HG03095 (cell line): ENCODE measurements around the gene TC2N.
"Not testable (repeated sequence)": the region's sequence is repeated elsewhere in the genome, so short reads cannot be mapped to it uniquely, and the experiment has no call there.

Experiments
- ATAC-seq: cut with Tn5 transposase; IDR thresholded peaks from one replicate; pipeline ENCODE4 v1.9.1; 2021; ENCODE audit warnings: moderate library complexity; ENCODE audit not compliant: unreplicated experiment

Gene TC2N

GRCh38 chr14:91889477-91890211 lies 22.3 kb upstream of the TC2N start:
- no peak for ATAC-seq

GRCh38 chr14:91888641-91889476 lies 21.5 kb upstream of the TC2N start:
- ATAC-seq, result no peak

GRCh38 chr14:91886961-91887360 lies 19.6 kb upstream of the TC2N start:
- no peak for ATAC-seq

- ATAC-seq, result no peak
Observed at GRCh38 chr14:91885839-91886238, 18.5 kb upstream of the TC2N start.

- ATAC-seq, result no peak
Observed at GRCh38 chr14:91885113-91885712, 17.9 kb upstream of the TC2N start.

- ATAC-seq, result no peak
Observed at GRCh38 chr14:91884664-91885063, 17.3 kb upstream of the TC2N start.

- ATAC-seq, result no peak
Observed at GRCh38 chr14:91883753-91884152, 16.4 kb upstream of the TC2N start.

- no peak for ATAC-seq
Observed at GRCh38 chr14:91882776-91883175, 15.4 kb upstream of the TC2N start.

- no peak for ATAC-seq
Observed at GRCh38 chr14:91882369-91882768, 15.0 kb upstream of the TC2N start.

GRCh38 chr14:91879196-91879595 lies 11.9 kb upstream of the TC2N start:
- no peak for ATAC-seq

- ATAC-seq, result no peak
Observed at GRCh38 chr14:91878274-91878673, 10.9 kb upstream of the TC2N start.

- no peak for ATAC-seq
Observed at GRCh38 chr14:91877376-91877915, 10.1 kb upstream of the TC2N start.

- no peak for ATAC-seq
Observed at GRCh38 chr14:91876492-91876891, 9.2 kb upstream of the TC2N start.

GRCh38 chr14:91875525-91876286 lies 8.4 kb upstream of the TC2N start:
- no peak for ATAC-seq

- ATAC-seq, result peak; percentile 90
Observed at GRCh38 chr14:91873471-91874415, 6.4 kb upstream of the TC2N start.

GRCh38 chr14:91872517-91873470 lies 5.5 kb upstream of the TC2N start:
- ATAC-seq, result peak; percentile 18

- ATAC-seq, result peak; percentile 31
Observed at GRCh38 chr14:91872011-91872501, 4.7 kb upstream of the TC2N start.

GRCh38 chr14:91871401-91871800 lies 4.1 kb upstream of the TC2N start:
- ATAC-seq, result not testable (repeated sequence)
